ENCODE measurements around the gene KIF21A. TPM values are rescaled to one million over a fixed set of nuclear protein-coding genes. Genes with fewer than 3 reads are reported as not detected.

The KIF21A gene
- total and polyA plus RNA-seq, 3 experiments from 2014 or later = 18.8 to 44.6 (median 43.9) TPM

Other genes with a start within 250 kb of the KIF21A start
- 1 to 10 TPM; 4.5 to 5.0 TPM for gene ABCD2, start 176.7 kb upstream of the KIF21A start, total RNA-seq
- gene ABCD2, start 176.7 kb upstream of the KIF21A start, polyA plus RNA-seq = 8.7 TPM

Measured in CD8-positive, alpha-beta memory T cell (primary cell).